ENCODE measurements around the gene KRT15. TPM values are rescaled to one million over a fixed set of nuclear protein-coding genes. Genes with fewer than 3 reads are reported as not detected.

Gene KRT15
- polyA plus RNA-seq, 1 donor (not counting 4 experiments of a cell fraction or from before 2014, with no cell fraction given) = 729 TPM

DNA sequence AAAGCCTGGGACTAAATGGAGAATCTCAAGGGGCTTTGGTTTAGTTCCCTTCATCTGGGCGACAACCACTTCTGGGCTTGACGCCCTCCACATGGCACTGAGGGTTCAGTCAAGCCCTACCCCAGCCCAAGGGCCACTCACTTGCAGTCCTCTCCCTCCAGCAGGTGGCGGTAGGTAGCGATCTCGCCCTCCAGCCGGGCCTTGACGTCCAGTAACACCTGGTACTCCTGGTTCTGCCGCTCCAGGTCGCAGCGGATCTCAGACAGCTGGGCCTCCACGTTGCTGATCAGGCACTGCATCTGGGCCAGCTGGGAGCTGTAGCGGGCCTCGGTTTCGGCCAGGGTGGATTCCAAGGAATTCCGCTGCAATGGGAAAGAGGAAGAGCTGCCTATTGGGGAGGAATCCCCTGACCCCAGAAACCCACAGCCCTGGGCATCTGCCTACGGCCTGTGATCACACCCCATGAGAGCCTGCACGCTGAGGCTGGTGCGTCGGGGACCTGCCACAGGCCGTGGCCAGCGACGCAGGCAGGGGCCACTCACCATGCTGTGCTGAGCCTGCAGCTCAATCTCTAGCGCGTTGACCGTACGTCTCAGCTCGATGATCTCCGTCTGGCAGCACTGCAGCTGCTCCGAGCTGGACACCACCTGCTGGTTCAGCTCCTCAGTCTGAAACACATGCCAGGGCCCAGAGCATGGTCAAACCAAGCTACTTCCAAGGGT lies 31.7 kb downstream of the KRT15 start:
- Histone ChIP-seq H3K4me2 (ENCODE audit: control insufficient read depth, extremely low read depth, insufficient read depth, low read depth, low read length) (no peak overlapping the region), H3K9me3 (ENCODE audit: control insufficient read depth, low read depth, low read length) (no peaks in the 10 kb centered on the region), H3K4me3 (ENCODE audit: control insufficient read depth in 2 of 3, extremely low read depth in 1 of 3, insufficient read depth in 2 of 3, low read depth in 1 of 3, low read length in 3 of 3) (no peak overlapping the region), H3K27me3 (ENCODE audit: control insufficient read depth, extremely low read depth, insufficient read depth, low read length) (no peaks in the 10 kb centered on the region), H2AFZ (ENCODE audit: control insufficient read depth, low read length) (no peak overlapping the region), H4K20me1 (ENCODE audit: control insufficient read depth, extremely low read depth, insufficient read depth, low read length) (no peaks in the 10 kb centered on the region), H3K9me1 (ENCODE audit: control insufficient read depth, extremely low read depth, insufficient read depth, low read length) (no peaks in the 10 kb centered on the region), H3K9ac (ENCODE audit: control insufficient read depth, extremely low read depth, insufficient read depth, low read length) (no peak overlapping the region), H3K27ac (ENCODE audit: control insufficient read depth, insufficient read depth, low read length) (no peak overlapping the region), H3K36me3 (ENCODE audit: control insufficient read depth in 2 of 2, extremely low read depth in 1 of 2, insufficient read depth in 2 of 2, low read length in 2 of 2) (no peaks in the 10 kb centered on the region), H3K4me1 (ENCODE audit: control insufficient read depth, extremely low read depth, insufficient read depth, low read length) (no peaks in the 10 kb centered on the region), H3K79me2 (ENCODE audit: control insufficient read depth, insufficient read depth, low read length) (no peaks in the 10 kb centered on the region)
- DNase-seq (ENCODE audit: low read depth, low spot score) (no peak), FAIRE-seq (no peak)
- no peak for TF ChIP-seq EZH2 (IDR thresholded peaks at IDR 0.05; ENCODE audit: low read length)
- TF ChIP-seq, protein P1, sequence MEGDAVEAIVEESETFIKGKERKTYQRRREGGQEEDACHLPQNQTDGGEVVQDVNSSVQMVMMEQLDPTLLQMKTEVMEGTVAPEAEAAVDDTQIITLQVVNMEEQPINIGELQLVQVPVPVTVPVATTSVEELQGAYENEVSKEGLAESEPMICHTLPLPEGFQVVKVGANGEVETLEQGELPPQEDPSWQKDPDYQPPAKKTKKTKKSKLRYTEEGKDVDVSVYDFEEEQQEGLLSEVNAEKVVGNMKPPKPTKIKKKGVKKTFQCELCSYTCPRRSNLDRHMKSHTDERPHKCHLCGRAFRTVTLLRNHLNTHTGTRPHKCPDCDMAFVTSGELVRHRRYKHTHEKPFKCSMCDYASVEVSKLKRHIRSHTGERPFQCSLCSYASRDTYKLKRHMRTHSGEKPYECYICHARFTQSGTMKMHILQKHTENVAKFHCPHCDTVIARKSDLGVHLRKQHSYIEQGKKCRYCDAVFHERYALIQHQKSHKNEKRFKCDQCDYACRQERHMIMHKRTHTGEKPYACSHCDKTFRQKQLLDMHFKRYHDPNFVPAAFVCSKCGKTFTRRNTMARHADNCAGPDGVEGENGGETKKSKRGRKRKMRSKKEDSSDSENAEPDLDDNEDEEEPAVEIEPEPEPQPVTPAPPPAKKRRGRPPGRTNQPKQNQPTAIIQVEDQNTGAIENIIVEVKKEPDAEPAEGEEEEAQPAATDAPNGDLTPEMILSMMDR (optimal IDR thresholded peaks at IDR 0.05 in 1 of 3, IDR thresholded peaks at IDR 0.05 in 1 of 3, conservative IDR thresholded peaks at IDR 0.05 in 1 of 3; ENCODE audit: extremely low read depth in 1 of 3, insufficient read depth in 2 of 3, low read length in 3 of 3) = peak; percentile 19 to 71 (median 35)
- dilution Hi-C loops (cut with MboI; ENCODE audit: extremely low pct_ligation_motif_present, low sequenced_read_pairs) = no loop called here

DNA sequence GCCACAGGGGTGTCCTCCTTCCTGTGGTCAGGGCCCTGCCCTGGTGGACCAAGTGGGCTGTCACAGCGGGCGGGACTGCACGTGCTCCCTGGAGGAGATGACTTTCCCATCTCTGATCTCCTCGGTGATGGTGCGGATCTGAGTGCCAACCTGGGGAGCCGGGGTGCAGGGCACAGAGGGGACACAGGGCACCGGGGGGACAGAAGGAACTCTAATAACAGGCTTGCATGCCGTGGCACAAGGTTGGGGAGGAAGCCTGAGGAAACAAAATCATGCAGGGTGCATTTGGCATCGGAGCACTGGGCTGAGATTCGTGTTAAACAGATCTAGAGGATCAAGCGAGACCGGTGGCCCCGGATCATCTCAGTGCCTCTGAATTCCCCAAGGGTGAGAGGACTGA lies 32.4 kb downstream of the KRT15 start:
- H3K4me3 ChIP-seq (ENCODE audit: control insufficient read depth in 2 of 3, extremely low read depth in 1 of 3, insufficient read depth in 2 of 3, low read depth in 1 of 3, low read length in 3 of 3) = no peak overlapping the region
- H3K9me1 ChIP-seq (ENCODE audit: control insufficient read depth, extremely low read depth, insufficient read depth, low read length) = no peaks in the 10 kb centered on the region
- no peak for DNase-seq (ENCODE audit: low read depth, low spot score)
- H3K4me1 ChIP-seq (ENCODE audit: control insufficient read depth, extremely low read depth, insufficient read depth, low read length) = no peaks in the 10 kb centered on the region
- no peak for FAIRE-seq
- H2AFZ ChIP-seq (ENCODE audit: control insufficient read depth, low read length) = no peak overlapping the region
- no peaks in the 10 kb centered on the region for H3K27me3 ChIP-seq (ENCODE audit: control insufficient read depth, extremely low read depth, insufficient read depth, low read length)
- dilution Hi-C loops (cut with MboI; ENCODE audit: extremely low pct_ligation_motif_present, low sequenced_read_pairs) = no loop called here
- no peak overlapping the region for H3K27ac ChIP-seq (ENCODE audit: control insufficient read depth, insufficient read depth, low read length)
- no peaks in the 10 kb centered on the region for H3K9me3 ChIP-seq (ENCODE audit: control insufficient read depth, low read depth, low read length)
- no peak for TF ChIP-seq EZH2 (IDR thresholded peaks at IDR 0.05; ENCODE audit: low read length)
- TF ChIP-seq, protein P1 (optimal IDR thresholded peaks at IDR 0.05 in 1 of 3, IDR thresholded peaks at IDR 0.05 in 1 of 3, conservative IDR thresholded peaks at IDR 0.05 in 1 of 3; ENCODE audit: extremely low read depth in 1 of 3, insufficient read depth in 2 of 3, low read length in 3 of 3) = no peak
- no peaks in the 10 kb centered on the region for H4K20me1 ChIP-seq (ENCODE audit: control insufficient read depth, extremely low read depth, insufficient read depth, low read length)
- no peaks in the 10 kb centered on the region for H3K79me2 ChIP-seq (ENCODE audit: control insufficient read depth, insufficient read depth, low read length)
- no peak overlapping the region for H3K4me2 ChIP-seq (ENCODE audit: control insufficient read depth, extremely low read depth, insufficient read depth, low read depth, low read length)
- H3K9ac ChIP-seq (ENCODE audit: control insufficient read depth, extremely low read depth, insufficient read depth, low read length) = no peak overlapping the region
- no peaks in the 10 kb centered on the region for H3K36me3 ChIP-seq (ENCODE audit: control insufficient read depth in 2 of 2, extremely low read depth in 1 of 2, insufficient read depth in 2 of 2, low read length in 2 of 2)
